HUDEP-2 (cell line): Measurements from ENCODE around the gene CDK12.

ENCODE experiments used
- DNase-seq, 76 experiments: peaks; one replicate each; lab custom pipeline; 2025; ENCODE audit not compliant: unreplicated experiment in 76 of 76; lab: John Stamatoyannopoulos, UW

Gene CDK12

DNA sequence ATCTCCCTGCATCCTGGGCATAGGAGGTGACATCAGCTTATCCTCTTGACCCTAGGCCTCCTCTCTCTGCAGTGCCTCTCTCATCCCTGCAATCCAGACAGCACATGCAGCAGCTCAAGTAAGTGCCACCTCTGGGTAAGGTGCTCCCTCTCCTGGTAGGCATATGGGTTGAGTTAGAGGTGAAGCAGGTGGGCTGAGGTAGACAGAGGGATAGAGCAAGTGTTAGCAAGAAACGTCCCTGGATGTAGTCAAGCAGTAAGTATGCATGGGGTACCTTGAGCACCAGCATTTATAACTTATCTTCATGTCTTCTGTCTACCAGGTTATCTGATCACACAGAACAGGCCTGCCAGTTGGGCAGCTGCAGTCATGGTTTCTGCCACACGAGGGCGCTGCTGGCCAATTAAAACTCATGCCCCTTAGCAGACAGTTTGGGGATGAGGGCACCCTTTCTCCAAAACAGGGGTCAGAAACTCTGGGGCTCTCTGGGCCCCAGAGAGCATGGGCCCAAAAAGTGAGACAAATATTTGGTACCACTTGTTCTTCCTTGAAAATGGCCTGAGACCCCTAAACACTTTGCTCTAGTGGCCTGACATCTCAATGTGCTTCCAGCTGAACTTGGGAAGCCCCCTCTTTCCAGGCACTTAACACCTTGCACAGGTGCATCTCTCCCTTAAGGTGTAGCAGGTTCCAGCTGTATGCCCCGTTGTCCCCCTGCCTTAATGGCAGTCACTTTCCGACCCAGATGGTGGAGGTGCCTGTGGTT, 86.6 kb downstream of the CDK12 start:
- DNase-seq = peak in 64 of 76 experiments; percentile 15 to 84 (median 57)

DNA sequence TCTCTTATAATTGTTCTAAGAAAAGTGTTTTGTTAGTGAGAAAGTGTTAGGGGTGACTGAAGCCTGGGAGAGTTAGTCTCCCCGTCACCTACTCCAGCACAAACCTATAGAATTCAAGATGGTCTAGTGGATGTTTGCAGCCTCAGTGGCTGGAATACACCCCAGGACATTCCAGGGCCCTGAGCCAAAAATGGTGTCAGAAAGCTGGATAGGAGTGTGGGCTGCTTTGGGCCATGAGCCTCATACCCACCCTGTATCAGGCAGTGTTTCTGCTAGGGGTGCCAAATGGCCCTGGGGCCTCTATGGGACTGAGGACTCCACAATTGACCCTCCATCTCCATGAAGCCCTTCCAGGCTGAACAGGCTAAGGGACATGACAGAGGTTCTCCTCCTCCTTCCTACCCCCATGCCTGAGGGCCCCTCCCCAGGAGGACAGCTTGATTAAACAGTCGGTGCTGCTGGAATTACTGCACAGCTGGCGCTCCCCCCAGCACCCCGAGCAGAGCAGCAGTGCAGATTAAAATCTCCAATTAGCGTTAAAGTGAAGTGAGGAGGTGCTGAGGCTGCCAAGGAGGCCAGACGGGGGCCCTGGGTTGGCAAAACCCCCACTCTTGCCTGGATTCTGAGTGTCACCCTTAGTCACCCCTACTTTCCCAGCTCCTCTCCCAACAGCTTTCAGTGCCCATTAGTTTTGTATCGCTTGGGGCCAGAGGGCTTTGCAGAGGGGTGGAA, 87.4 kb downstream of the CDK12 start:
- no peak for DNase-seq

DNA sequence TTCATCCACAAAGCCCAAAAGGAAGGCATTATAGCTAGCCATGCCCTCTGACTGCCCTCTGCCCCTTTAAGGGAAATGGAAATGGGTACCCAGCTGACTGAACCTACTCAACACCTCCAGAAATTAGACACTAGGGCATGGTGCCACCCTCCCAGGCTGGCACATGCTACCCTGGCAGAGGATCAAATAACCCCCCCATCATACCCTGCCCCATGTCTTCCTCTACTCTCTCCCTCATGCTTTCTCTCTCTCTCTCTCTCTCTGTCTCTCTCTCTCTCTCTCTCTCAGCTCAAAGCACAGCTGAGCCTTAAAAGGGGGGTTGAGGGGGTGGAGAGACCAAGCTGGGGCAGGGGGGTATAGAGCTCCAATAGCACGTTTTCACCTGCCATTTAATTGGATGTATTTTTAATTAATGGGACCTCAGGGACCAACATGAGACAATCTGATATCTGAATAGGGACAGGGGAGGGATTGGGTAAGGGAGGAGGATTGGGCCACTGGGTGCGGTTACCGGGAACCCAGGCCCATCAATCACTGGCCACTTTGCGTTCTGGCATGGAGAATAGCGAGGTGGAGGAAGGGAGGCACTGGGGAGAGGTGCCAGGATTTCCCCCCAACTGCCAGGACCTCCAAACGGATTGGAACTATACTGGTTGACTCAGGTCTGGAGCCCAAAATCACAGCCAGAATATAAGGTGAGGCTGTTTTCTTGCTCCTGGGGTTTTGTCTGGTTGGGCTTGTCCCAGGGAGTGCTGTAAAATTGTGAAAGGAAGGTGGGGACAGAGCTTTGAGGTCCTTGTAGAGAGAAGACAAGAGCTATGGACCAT, 88.7 kb downstream of the CDK12 start:
- DNase-seq = no peak

DNA sequence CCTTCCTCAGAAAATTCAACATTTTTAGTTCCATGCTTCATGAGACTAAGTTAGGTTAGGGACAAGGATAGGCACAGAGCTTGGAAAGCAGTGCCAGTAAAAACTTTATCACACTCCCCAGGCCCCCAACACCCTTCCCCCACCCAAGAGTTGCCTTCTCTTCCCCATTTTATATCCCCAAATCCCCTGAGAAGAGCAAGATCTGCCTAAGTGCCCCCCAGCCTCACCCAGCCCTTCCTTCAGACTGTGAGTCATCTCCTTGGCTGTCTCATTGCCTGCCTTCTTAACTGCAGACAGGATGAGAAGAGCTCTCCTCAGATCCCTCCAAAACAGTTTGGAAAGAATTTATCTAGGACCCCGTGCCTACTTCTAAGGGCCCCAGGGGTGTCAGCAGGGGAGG, 90.6 kb downstream of the CDK12 start:
- DNase-seq = no peak

DNA sequence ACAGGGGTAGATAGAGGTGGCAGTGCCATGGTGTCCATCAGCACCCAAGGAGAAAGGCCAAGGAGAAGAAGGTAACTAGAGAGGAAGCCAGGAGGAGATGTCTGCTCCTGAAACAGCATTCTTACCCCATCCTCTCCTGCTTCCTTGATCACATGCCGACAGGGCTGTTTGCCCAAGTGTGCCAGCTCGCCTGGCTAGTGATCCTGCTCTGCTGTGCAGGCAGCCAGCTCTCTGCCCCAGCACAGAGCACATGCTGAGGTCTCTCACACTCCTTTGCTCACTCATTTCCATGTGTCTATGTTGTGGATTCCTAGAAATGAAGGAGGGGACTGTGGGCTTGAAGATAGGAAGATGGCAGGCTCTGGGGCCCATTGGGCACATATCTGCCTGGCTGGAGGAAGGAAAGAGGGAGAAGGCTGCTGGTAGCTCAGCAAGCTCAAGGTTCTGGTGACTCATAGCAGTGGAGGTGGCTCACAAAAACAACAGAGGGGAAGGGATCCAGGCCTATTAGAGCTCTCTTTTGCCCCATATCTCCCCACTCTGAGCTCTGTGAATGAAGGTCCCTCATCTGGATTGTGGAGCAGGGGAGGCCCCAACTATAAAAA, 92.2 kb downstream of the CDK12 start:
- peak in 14 of 76 experiments; percentile 3 to 36 (median 12) for DNase-seq

DNA sequence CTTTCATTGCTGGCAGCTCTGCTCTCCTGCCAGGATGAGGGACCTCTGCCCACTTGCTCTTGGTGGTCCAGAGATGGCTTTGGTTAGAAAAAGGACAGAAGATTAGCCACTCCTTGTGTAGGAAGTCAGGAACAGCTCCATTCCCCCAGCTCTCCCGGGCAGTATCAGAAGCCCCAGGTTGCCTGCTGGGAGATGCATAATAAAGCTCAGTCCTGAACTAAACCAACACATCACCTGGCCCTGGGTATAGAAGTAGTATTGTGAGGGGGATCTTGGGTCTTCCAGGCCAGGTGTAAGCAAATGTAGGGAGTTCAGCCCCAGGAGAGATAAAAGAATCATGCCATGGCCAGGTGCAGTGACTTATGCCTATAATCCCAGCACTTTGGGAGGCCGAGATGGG, 94.1 kb downstream of the CDK12 start:
- DNase-seq = no peak

DNA sequence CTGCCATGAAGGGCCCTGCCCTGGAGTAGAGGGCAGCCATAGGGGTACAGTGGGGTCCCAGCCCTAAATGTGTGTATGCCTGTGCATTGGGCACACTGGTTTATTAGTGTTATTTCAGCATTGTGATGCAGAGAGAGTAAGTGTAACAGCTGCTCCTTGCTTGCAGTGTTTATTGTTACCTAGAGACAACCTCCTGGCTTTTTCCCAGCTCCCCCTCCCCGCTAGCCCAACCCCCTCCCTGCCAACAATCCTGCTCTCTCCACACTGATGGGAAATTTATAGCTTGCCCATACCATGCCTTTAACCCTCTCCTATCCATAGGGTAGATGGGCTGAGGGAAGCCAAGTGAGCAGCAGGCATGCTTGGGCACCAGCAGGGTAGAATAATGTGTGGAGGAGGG, 95.1 kb downstream of the CDK12 start:
- no peak for DNase-seq

DNA sequence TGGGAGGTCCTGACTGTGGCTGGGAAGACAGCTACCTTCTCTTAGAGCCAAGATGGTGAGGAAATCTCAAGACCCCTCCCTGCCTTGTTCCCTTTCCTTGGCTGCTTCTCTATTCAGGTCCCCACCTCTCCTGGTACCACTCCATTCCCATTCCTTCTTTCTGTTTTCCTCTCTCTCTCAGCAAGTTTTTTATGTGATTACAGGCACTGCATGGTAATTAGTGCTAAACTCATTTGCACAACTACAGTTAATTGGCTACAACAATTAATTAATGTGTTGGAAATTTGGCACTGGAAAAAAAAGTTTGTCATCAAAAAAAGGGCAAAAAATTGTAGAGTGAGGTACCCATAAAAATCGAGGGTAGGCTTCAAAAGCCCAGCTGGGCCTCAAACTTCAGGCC, 101.1 kb downstream of the CDK12 start:
- no peak for DNase-seq

DNA sequence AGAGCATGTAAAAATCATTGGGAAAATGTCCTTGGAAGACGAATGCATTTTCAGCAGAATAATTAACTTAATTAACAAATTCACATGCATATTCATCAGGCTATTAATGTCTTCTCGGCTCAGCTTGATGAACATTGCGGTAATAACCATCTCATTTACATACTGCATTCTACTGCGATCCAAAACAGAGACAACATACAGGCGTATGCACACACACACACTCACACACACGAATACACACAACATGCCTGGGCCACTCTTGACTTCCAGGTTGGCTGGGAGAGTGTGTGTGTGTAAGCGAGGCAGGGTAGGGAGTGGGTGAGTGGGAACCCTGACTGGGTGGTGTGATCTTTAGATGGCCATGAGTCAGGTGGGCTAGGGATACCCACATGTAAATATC, 101.7 kb downstream of the CDK12 start:
- no peak for DNase-seq

DNA sequence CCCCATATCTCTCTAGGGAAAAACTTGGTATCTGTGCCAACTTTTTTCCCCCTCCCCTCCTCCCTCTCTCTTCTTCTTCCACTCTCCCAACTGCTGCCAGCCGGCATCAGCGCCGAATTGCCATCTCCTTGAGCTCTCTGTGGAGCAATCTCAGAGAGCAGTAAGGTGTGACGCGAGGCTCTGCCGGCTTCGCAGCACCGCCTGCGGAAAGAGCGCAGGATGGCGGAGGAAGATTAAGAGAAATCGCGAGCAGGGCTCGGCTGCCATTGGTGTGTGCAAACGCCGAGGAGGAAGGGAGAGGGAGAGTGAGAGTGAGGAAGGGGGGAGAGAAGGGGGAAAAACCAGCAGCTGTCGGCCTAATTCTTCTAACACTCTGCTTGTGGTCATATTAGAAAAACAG, 102.2 kb downstream of the CDK12 start:
- no peak for DNase-seq

DNA sequence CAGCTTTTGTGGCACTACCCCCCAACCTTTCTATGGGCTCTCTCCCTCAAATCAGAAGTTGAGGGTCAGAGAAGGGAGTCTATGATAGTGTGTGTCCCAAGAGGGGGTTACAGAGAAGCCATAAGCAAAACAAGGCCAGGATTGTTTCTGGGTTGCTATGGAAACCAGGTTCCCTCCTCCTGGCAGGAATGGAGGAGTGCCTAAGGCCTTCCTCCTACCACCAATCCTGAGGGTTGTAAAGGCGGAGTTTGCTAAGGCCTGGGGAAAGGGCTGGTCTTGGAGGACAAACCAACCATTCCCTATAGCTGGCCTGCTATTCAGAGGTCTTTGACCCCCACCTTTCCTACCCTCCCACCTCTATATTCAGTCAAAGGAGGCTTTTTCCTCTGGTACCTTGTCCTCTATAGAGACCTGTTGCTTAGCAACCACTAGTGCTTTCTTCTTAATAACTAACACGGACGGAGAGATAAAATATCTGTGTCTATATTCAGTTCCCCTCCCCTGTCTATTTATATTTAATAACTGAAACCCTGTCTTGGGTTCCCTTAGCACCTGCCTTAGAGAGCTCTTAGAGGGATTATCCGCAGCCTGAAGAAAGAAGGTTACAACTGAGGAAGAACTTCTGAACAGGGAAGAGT, 103.0 kb downstream of the CDK12 start:
- DNase-seq = no peak

DNA sequence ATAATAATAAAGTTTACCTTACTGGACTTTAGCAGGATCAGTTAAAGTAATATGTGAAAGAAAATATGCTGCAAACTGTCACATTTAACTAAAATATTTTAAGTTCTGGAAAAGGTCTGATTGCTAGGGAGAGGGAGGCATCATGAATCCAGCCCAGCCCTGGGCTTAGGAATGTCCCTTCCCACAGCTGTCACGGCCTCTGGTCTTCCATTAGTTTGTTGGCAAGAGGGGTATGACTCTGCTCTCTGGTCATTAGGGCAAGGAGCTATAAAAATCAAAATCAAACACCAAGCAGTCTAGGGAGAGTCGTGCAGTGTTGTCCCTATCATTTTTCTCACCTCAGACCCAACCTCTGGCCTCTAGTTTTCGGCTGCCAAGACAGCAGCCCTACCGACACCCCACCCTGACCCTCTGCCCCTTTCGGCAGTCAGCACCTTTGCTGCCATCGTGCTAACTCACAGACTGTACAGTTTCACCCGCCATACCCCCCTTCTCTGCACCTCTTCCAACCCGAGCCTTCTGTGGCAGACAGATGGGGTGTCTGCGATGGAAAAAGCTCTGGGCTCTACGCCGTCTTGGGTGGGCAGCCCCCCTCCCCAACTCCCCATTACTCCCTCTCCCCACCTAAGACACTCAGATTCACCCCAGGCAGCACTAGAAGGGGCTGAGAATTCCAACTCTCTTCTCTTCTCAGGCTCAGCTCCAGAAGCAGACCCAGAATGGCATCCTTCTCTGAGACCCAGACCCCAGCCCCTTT, 105.0 kb downstream of the CDK12 start:
- DNase-seq = no peak

DNA sequence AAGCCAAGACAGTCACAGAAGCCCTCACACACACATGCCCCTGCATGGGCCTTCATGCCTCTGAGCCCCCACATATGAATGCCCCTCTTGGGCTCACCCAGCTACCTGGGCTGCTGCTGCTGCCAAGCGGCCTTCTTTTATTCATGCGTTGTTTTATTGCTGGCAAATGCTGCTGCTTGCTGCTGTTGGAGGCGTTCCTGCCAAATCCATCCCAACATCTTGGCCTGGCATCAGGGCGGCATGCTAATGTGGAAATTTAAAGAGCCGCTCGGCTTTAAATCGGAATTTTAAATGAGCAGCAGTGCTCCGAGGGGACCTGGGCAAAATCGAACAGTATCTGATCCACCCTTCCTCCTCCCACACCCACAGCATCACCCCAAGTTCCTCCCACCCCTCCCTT, 107.4 kb downstream of the CDK12 start:
- DNase-seq = no peak

DNA sequence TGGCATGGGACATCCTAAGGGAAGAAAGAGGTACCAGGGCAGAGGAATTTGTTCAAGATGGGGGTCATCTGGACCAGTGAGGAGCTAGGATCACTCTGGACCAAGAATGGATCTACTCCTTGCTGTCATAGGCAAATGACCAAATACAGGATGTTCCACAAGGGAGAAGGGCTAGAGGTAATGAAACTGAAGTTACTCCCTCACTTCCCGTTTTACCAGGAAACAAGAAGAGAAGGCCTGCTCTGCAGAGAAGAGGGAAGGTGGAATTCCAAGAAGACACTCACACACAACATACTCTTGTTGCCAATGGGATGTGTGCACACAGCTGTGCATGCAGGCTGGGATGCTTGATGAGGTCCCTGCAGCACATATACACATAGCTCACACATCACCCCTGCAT, 107.8 kb downstream of the CDK12 start:
- no peak for DNase-seq

DNA sequence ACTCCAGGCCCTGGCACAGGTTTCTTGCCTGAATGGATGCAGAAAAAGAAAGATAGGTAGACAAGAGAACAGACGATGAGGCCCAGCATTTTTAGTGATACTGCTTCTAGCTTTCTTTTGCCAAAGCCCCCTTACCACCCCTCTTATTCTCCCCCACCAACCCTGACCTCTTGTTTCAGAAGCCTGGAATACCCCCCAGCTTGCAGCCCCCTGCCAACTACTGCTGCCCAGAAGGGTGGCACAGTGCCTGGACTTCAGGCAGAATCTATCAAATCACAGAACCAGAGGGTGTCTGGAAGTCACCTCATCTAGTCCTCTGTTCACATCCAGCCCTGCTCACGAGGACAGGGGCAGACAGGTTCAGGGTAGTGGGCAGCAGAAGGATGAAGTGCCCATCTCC, 110.8 kb downstream of the CDK12 start:
- no peak for DNase-seq

DNA sequence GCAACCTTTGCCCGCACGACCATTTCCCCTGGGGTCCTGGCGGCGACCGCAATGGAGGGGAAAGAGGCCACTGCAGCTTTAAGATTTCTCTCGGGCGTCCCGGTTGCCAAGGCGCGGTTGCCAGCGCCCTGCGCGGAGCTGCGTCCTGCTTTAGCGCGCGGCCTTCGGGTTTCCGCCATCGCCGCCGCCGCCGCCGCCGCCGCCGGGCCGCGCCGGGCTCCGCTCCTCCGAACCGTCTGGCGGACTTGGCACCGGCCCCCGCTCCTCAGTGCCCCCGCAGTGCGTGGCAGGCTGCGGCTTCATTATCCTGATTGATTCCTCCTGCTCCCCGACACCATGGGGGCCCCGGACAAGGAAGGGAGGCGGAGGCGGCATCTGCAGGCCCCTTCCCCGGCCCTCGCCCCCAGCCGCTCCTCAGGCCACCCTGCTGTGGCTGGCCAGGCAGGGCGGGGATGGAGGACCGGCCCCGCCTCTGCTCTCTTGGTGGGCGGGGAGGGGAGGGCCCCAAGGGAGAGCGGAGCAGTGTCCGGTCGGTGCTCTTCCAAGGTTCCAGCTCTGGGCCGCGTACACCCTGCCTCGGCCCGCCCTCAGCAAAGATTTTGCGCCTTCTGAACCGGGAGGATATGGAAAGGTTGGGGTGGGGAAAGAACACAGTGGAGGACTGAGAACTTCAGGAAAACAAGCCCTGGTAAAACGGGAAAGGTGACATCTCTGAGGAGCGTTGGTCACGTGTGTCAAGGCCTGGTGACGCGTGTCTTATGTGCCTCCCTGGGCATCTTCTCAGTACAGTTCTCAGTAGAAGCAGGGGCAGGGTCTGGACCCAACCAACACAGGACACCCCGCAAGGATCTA, 112.4 kb downstream of the CDK12 start:
- peak in 10 of 76 experiments; percentile 4 to 30 (median 12) for DNase-seq

DNA sequence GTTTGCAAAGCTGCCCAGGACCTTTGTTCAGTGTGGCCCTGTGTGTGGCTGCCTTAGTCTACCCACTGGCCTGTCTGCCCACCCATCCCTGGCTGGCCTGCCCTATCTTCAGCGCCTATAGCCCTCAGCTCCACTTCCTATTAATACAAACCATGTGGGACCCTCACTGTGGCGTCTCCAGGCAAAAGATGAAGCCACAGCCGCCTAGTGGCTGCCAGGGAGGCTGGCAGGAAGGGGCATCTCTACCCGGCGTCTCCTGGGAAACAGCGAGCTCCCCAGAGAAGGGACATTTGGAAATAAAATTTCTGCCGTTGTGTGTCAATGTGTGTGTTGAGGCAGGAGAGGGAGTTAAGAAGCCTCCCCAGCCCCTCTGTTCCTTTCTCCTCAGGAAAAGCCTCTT, 114.9 kb downstream of the CDK12 start:
- DNase-seq = peak in 2 of 76 experiments; percentile 9 to 17

DNA sequence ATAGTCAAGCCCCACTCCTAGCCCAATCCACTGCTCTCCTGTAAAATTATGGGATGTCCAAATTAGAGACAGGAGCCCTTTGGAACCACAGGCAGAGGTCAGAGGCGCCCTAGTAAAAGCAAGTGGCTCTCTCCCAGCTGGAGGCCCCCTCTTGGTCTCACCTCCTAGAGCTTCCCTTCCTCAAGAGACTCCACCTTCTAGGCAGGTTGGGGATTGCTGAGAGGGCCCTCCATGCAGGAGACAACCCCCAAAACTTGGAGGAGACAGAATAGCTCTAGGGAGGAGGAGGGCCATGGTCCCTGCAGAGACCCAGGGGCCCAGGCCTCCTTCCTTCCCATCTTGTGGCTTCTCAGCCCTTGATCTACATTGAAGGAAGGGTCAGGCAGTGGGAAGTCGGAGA, 117.0 kb downstream of the CDK12 start:
- no peak for DNase-seq
